ENCODE data around the gene TTLL8. TPM values are rescaled to one million over a fixed set of nuclear protein-coding genes. Genes with fewer than 3 reads are reported as not detected.

TTLL8 gene
- total and polyA plus RNA-seq, 2 donors (not counting 1 experiment from before 2014, with no cell fraction given), result not detected

Other genes starting within 250 kb of the TTLL8 start
- 23.9 and 26.6 TPM in 2 replicates for gene BRD1, start 230.4 kb downstream of the TTLL8 start, total RNA-seq
- gene BRD1, start 230.4 kb downstream of the TTLL8 start, polyA plus RNA-seq, result 4.3 and 4.4 TPM in 2 replicates
- gene ZBED4, start 204.5 kb downstream of the TTLL8 start, total RNA-seq, result 6.3 and 6.4 TPM in 2 replicates
- 3.5 and 4.8 TPM in 2 replicates for gene ZBED4, start 204.5 kb downstream of the TTLL8 start, polyA plus RNA-seq
- 19.0 and 21.3 TPM in 2 replicates for gene ALG12, start 139.9 kb downstream of the TTLL8 start, total RNA-seq
- 9.6 and 10.5 TPM in 2 replicates for gene ALG12, start 139.9 kb downstream of the TTLL8 start, polyA plus RNA-seq
- gene CRELD2, start 139.7 kb downstream of the TTLL8 start, total RNA-seq, result 41.3 and 56.6 TPM in 2 replicates
- gene CRELD2, start 139.7 kb downstream of the TTLL8 start, polyA plus RNA-seq, result 45.3 and 50.9 TPM in 2 replicates
- gene PIM3, start 97.5 kb downstream of the TTLL8 start, total RNA-seq, result 40.1 and 47.7 TPM in 2 replicates
- gene PIM3, start 97.5 kb downstream of the TTLL8 start, polyA plus RNA-seq, result 6.8 and 8.0 TPM in 2 replicates
- under 0.01 TPM in 1 of 2 replicates, not detected in the other for gene IL17REL, start 45.5 kb downstream of the TTLL8 start, total RNA-seq
- not detected in 2 replicates for gene IL17REL, start 45.5 kb downstream of the TTLL8 start, polyA plus RNA-seq
- under 0.01 TPM in 2 replicates for gene MLC1, start 27.1 kb upstream of the TTLL8 start, total RNA-seq
- gene MLC1, start 27.1 kb upstream of the TTLL8 start, polyA plus RNA-seq, result not detected in 2 replicates
- 0.83 and 1.0 TPM in 2 replicates for gene MOV10L1, start 31.7 kb upstream of the TTLL8 start, total RNA-seq
- gene MOV10L1, start 31.7 kb upstream of the TTLL8 start, polyA plus RNA-seq, result 0.03 and 0.40 TPM in 2 replicates
- under 0.01 and 0.17 TPM in 2 replicates for gene PANX2, start 112.4 kb upstream of the TTLL8 start, total RNA-seq
- 0.44 and 0.45 TPM in 2 replicates for gene PANX2, start 112.4 kb upstream of the TTLL8 start, polyA plus RNA-seq
- gene TRABD, start 127.6 kb upstream of the TTLL8 start, total RNA-seq, result 15.2 and 17.2 TPM in 2 replicates
- gene TRABD, start 127.6 kb upstream of the TTLL8 start, polyA plus RNA-seq, result 11.8 and 17.6 TPM in 2 replicates
- gene SELENOO, start 142.7 kb upstream of the TTLL8 start, total RNA-seq, result 16.9 and 20.1 TPM in 2 replicates
- 8.3 and 10.2 TPM in 2 replicates for gene SELENOO, start 142.7 kb upstream of the TTLL8 start, polyA plus RNA-seq
- gene TUBGCP6, start 186.7 kb upstream of the TTLL8 start, total RNA-seq, result 19.0 and 23.8 TPM in 2 replicates
- 6.7 and 7.3 TPM in 2 replicates for gene TUBGCP6, start 186.7 kb upstream of the TTLL8 start, polyA plus RNA-seq
- gene HDAC10, start 193.0 kb upstream of the TTLL8 start, total RNA-seq, result 19.3 and 27.6 TPM in 2 replicates
- gene HDAC10, start 193.0 kb upstream of the TTLL8 start, polyA plus RNA-seq, result 5.1 and 6.7 TPM in 2 replicates
- gene MAPK12, start 203.4 kb upstream of the TTLL8 start, total RNA-seq, result 24.4 and 30.1 TPM in 2 replicates
- gene MAPK12, start 203.4 kb upstream of the TTLL8 start, polyA plus RNA-seq, result 16.4 and 21.5 TPM in 2 replicates
- 5.9 and 7.6 TPM in 2 replicates for gene MAPK11, start 212.1 kb upstream of the TTLL8 start, total RNA-seq
- gene MAPK11, start 212.1 kb upstream of the TTLL8 start, polyA plus RNA-seq, result 2.6 and 4.1 TPM in 2 replicates
- gene PLXNB2, start 249.3 kb upstream of the TTLL8 start, total RNA-seq, result 130 and 209 TPM in 2 replicates
- gene PLXNB2, start 249.3 kb upstream of the TTLL8 start, polyA plus RNA-seq, result 62.7 and 72.9 TPM in 2 replicates

Data from fibroblast of lung (primary cell).